HepG2 (cell line): ENCODE data around the gene STMN1.

Source experiments
- ATF7 ChIP-seq, 2 experiments: fragments of 450-650 bp in 1 of 2; sonication (generic) in 1 of 2; formaldehyde crosslinking in 1 of 2; IDR thresholded peaks; 2 replicates each; pipeline versions ENCODE4 v1.4.0 to v1.6.1; 2016 to 2020; ENCODE audit warnings: antibody characterized with exemption in 1 of 2, mild to moderate bottlenecking in 1 of 2, missing genetic modification reagents in 1 of 2
- GABPA ChIP-seq, 2 experiments: IDR thresholded peaks; 2 replicates each; pipeline ENCODE4 v1.6.1; 2011 to 2016; ENCODE audit warnings: low read depth in 2 of 2, low read length in 1 of 2, missing biosample characterization in 1 of 2, missing genetic modification characterization in 1 of 2
- HMGXB4 ChIP-seq, 2 experiments: sonication (generic) in 1 of 2; formaldehyde crosslinking in 1 of 2; IDR thresholded peaks; 2 replicates each; pipeline versions ENCODE4 v1.4.0 to v1.6.1; 2018 to 2020; ENCODE audit warnings: missing genetic modification reagents in 2 of 2, borderline replicate concordance in 1 of 2, low read depth in 1 of 2, mild to moderate bottlenecking in 1 of 2, missing biosample characterization in 1 of 2
- MED1 ChIP-seq: sonication (generic); formaldehyde crosslinking; IDR thresholded peaks from 2 replicates; pipeline ENCODE4 v1.4.0; 2020; ENCODE audit warnings: missing genetic modification reagents
- NBN ChIP-seq: fragments of 450-650 bp; conservative IDR thresholded peaks from 2 replicates; pipeline ENCODE4 v1.6.1; 2017
- SMAD1 ChIP-seq: sonication (generic); formaldehyde crosslinking; IDR thresholded peaks from 2 replicates; pipeline ENCODE4 v1.4.0; 2020; ENCODE audit warnings: missing genetic modification reagents, low read depth, mild to moderate bottlenecking, borderline replicate concordance
- ZBTB1 ChIP-seq: sonication (generic); formaldehyde crosslinking; IDR thresholded peaks from 2 replicates; pipeline ENCODE4 v1.4.0; 2020; ENCODE audit warnings: missing genetic modification reagents, borderline replicate concordance
- ZBTB7A ChIP-seq: sonication (generic); formaldehyde crosslinking; IDR thresholded peaks from 2 replicates; pipeline ENCODE4 v1.8.0; 2022; ENCODE audit warnings: mild to moderate bottlenecking, missing genetic modification reagents

DNA sequence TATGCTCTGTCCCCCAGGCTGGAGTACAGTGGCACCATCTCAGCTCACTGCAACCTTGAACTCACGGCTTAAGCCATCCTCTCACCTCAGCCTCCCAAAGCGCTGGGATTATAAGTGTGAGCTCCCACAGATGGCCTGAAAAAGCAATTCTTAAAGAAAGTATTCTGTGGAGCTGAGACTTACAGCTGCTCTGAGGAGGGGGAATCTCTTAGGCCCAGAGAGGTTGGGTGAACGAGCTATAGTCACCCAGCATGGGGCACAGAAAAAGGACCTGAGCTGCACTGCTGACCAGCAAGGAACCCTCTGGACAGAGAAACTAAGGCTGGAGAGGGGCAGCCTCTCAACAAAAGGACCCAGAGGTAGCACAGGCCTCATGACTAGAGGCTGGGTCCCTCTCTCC, 32.0 kb downstream of the STMN1 start:
- no peak for TF ChIP-seq HMGXB4 (CRISPR knock-in tag; IDR thresholded peaks at IDR 0.05; ENCODE audit: borderline replicate concordance in 1 of 2, low read depth in 1 of 2)
- TF ChIP-seq SMAD1 (CRISPR knock-in tag) = no peak
- TF ChIP-seq ATF7 (IDR thresholded peaks at IDR 0.05) = no peak
- TF ChIP-seq ATF7 (CRISPR knock-in tag; IDR thresholded peaks at IDR 0.05) = no peak
- TF ChIP-seq NBN = no peak
- no peak for TF ChIP-seq MED1
- TF ChIP-seq GABPA (IDR thresholded peaks at IDR 0.05; ENCODE audit: low read depth, low read length) = no peak
- TF ChIP-seq GABPA (CRISPR knock-in tag; IDR thresholded peaks at IDR 0.05; ENCODE audit: low read depth) = no peak
- no peak for TF ChIP-seq ZBTB7A
- TF ChIP-seq ZBTB1 = no peak
